NCI-H2081 treated with DMSO at 0.1 percent for 48 hours (cell line): ENCODE data around the gene DYNLRB2.

Experiments used
- DNase-seq: peaks from one replicate; lab custom pipeline; 2025; lab: John Stamatoyannopoulos, UW

Gene DYNLRB2

GRCh38 chr16:80552277-80552676 lies 11.5 kb downstream of the DYNLRB2 start:
- no peak for DNase-seq

GRCh38 chr16:80554033-80554432 lies 13.2 kb downstream of the DYNLRB2 start:
- no peak for DNase-seq

- DNase-seq = no peak
Observed at GRCh38 chr16:80556481-80556880, 15.7 kb downstream of the DYNLRB2 start.

GRCh38 chr16:80557037-80557436 lies 16.2 kb downstream of the DYNLRB2 start:
- DNase-seq = no peak

- DNase-seq = no peak
Observed at GRCh38 chr16:80559369-80559768, 18.6 kb downstream of the DYNLRB2 start.

GRCh38 chr16:80563066-80563465 lies 22.3 kb downstream of the DYNLRB2 start:
- no peak for DNase-seq

GRCh38 chr16:80564394-80564793 lies 23.6 kb downstream of the DYNLRB2 start:
- DNase-seq = no peak

GRCh38 chr16:80569440-80570105 lies 28.8 kb downstream of the DYNLRB2 start:
- DNase-seq = no peak

- DNase-seq = no peak
Observed at GRCh38 chr16:80570106-80570478, 29.3 kb downstream of the DYNLRB2 start.

GRCh38 chr16:80573700-80574120 lies 32.9 kb downstream of the DYNLRB2 start:
- no peak for DNase-seq

- DNase-seq = no peak
Observed at GRCh38 chr16:80576343-80576912, 35.6 kb downstream of the DYNLRB2 start.

- no peak for DNase-seq
Observed at GRCh38 chr16:80577485-80578280, 36.9 kb downstream of the DYNLRB2 start.

- no peak for DNase-seq
Observed at GRCh38 chr16:80580109-80580832, 39.5 kb downstream of the DYNLRB2 start.

- no peak for DNase-seq
Observed at GRCh38 chr16:80583466-80583865, 42.7 kb downstream of the DYNLRB2 start.

GRCh38 chr16:80585764-80586163 lies 45.0 kb downstream of the DYNLRB2 start:
- no peak for DNase-seq

GRCh38 chr16:80586476-80586875 lies 45.7 kb downstream of the DYNLRB2 start:
- no peak for DNase-seq

- no peak for DNase-seq
Observed at GRCh38 chr16:80587071-80587470, 46.3 kb downstream of the DYNLRB2 start.

GRCh38 chr16:80591071-80591915 lies 50.5 kb downstream of the DYNLRB2 start:
- DNase-seq = no peak

GRCh38 chr16:80592273-80592672 lies 51.5 kb downstream of the DYNLRB2 start:
- DNase-seq = no peak

GRCh38 chr16:80594756-80595155 lies 54.0 kb downstream of the DYNLRB2 start:
- DNase-seq = no peak

GRCh38 chr16:80596507-80597207 lies 55.9 kb downstream of the DYNLRB2 start:
- no peak for DNase-seq
